GM21737 (cell line): ENCODE measurements around the gene RBFA.

Experiments
- ATAC-seq: cut with Tn5 transposase; IDR thresholded peaks from one replicate; pipeline ENCODE4 v1.9.1; 2021; ENCODE audit warnings: mild to moderate bottlenecking, moderate library complexity; ENCODE audit not compliant: unreplicated experiment

RBFA gene

DNA sequence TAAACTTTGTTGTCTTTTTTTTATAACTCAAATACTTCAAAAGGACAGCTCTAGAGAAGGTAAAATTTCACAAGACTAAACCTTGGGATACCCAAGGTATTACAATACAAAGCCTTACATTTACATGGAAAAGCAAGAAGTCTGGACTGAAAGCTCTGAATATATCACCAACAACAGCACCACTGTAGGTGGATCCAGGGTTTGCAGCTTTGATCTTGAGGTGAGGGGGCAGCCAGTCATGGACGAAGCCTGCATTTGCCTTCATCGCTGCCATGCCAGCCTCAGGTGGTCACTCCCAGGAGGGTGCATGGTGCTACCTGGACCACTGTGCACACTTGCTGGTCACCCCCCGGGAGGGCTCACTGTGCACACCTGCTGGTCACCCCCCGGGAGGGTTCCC lies 36.6 kb downstream of the RBFA start:
- no peak for ATAC-seq

DNA sequence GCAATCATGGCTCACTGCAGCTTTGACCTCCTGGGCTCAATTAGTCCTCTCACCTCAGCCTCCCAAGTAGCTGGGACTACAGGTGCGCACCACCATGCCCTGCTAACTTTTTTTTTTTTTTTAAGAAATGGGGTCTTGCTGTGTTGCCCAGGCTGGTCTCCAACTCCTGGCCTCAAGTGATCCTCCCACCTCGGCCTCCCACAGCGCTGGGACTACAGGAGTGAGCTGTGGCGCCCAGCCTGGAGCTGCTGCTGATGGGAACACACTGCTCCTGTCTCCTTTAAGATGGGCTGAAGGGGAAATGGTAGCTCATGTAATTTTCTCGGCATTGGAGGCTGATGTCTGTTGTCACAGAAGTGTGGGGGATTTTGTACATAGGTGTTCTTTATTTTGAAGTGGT lies 39.9 kb downstream of the RBFA start:
- ATAC-seq = no peak

DNA sequence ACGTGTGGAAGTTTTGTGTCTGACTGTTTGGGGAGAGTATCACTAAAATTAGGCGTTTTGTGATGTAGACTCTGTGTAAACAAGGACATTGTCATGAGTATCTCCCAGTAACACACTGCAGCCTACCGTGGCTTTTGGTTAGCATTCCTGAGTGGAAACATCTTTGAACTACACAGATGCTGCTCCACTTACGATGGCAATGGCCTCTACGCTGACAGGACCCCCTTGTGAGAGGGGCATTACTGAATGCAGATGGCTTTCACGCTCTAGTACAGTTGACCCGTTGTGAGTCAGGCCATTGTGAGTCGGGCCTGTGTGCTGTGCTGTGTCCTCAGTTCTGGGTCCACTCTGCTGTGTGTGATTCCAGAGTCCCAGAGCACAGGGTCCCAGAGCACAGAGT lies 40.5 kb downstream of the RBFA start:
- no peak for ATAC-seq

DNA sequence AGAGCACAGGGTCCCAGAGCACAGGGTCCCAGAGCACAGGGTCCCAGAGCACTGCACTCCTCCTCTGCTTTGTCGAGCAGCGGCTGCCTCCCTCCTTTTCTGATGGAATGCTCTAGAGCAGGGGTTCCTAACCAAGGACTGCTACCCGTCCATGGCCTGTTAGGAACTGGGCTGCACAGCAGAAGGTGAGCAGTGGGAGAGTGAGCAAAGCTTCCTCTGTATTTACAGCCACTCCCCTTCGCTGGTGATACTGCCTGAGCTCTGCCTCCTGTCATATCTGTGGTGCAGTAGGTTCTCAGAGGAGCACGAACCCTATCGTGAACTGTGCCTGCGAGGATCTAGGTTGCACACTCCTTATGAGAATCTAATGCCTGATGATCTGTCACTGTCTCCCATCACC lies 41.7 kb downstream of the RBFA start:
- no peak for ATAC-seq

DNA sequence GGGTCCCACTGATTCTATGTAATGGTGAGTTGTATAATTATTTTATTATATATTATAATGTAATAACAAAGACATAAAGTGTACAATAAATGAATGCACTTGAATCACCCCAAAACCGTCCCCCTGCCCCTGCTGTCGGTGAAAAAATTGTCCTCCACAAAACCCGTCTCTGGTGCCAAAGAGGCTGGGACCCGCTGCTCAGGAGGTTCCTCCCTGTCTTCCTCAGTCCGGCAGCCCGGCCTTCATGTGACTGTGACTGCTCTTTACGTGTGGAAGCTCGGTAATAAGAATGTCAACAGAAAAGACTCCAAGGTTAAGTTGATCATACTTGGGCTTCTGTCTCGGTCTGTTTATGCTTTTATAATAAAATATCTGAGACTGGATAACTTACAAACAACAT lies 42.1 kb downstream of the RBFA start:
- ATAC-seq = no peak

DNA sequence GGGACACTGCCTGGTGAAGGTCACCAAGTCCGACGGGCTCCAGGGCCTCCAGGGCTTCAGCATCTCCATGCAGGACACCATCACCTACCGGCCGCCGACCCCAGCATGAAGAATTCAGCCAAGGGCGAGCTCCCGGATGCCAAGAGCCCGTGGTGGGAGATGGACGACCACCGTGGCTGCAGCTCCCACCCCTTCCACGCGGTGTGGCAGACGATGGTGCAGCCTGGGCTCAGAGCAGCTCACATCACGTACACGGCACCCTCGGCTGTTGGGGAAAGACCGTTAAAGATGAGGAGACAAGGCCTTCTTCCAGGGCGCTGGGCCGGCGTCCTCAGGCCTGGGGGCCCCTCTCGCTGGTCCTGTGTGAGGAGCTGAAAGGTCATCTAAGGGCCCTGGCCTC lies 43.6 kb downstream of the RBFA start:
- no peak for ATAC-seq
